K562 (cell line): ENCODE measurements around the gene ZFX. TPM values are rescaled to one million over a fixed set of nuclear protein-coding genes. Genes with fewer than 3 reads are reported as not detected.

ENCODE experiments used
- ATAC-seq: fragments of 200-7000 bp; cut with Tn5 transposase; 3 replicates; pipeline ENCODE4 v1.9.1; 2020; ENCODE audit warnings: moderate library complexity
- BruUV-seq: library from RNA; stranded (reverse); fragments of 400-500 nt; replicated peaks from 2 replicates; lab custom pipeline; 2021; lab: Mats Ljungman, UMichigan
- CTCF ChIA-PET: fragments of 300-600 bp; formaldehyde crosslinking; extraction: SDS; loops from one replicate; lab custom pipeline; 2021; ENCODE audit warnings: low intra/inter-chr PET ratio; lab: Yijun Ruan, JAX
- POLR2A ChIA-PET: fragments of 300-600, 350-650 bp; sonication (Branson Sonifier 250); formaldehyde crosslinking; extraction: SDS; loops from one replicate; lab custom pipeline; 2021; ENCODE audit warnings: antibody characterized with exemption, inconsistent platforms; lab: Yijun Ruan, JAX
- DNase-seq, 4 experiments: peaks; one replicate each; pipeline versions ENCODE4 v3.0.0 to v3.0.0-alpha.2; 2011 to 2018; ENCODE audit warnings: low spot score in 3 of 4, mixed read lengths in 3 of 4; ENCODE audit errors: extremely low read depth in 1 of 4
- FAIRE-seq: peaks from 2 replicates; lab custom pipeline; 2011; peaks lifted over from hg19 to GRCh38; lab: Jason Lieb, UNC
- H2AFZ ChIP-seq: 2 replicates; pipeline ENCODE4 v1.6.0; 2011; ENCODE audit warnings: low read depth, low read length, control low read depth, inconsistent platforms
- H3K27ac ChIP-seq: fragments of 200-600 bp; 3 replicates; pipeline ENCODE4 v1.8.0; 2011; ENCODE audit warnings: low read depth, mild to moderate bottlenecking, control low read depth, inconsistent platforms, low read length, moderate library complexity, mixed read lengths; ENCODE audit errors: extremely low read depth
- H3K27me3 ChIP-seq, 2 experiments: fragments of 300-600 bp in 1 of 2; 2 replicates in 1 of 2; 3 replicates in 1 of 2; pipeline versions ENCODE4 v1.6.0 to v1.8.0; 2011; ENCODE audit warnings: inconsistent platforms in 2 of 2, low read length in 2 of 2, mild to moderate bottlenecking in 1 of 2, mixed read lengths in 1 of 2, moderate library complexity in 1 of 2; ENCODE audit not compliant: control insufficient read depth in 2 of 2, insufficient read depth in 2 of 2
- H3K36me3 ChIP-seq: fragments of 300-600 bp; 3 replicates; pipeline ENCODE4 v1.8.0; 2011; ENCODE audit warnings: mild to moderate bottlenecking, low read length, inconsistent platforms; ENCODE audit not compliant: control insufficient read depth, insufficient read depth
- H3K4me1 ChIP-seq, 2 experiments: fragments of 200-600 bp in 1 of 2; replicated peaks in 1 of 2; 2 replicates in 1 of 2; 3 replicates in 1 of 2; pipeline versions ENCODE4 v1.5.1 to v1.8.0; 2011; ENCODE audit warnings: inconsistent platforms in 2 of 2, low read length in 2 of 2, mild to moderate bottlenecking in 1 of 2, mixed read lengths in 1 of 2, moderate library complexity in 1 of 2; ENCODE audit not compliant: control insufficient read depth in 2 of 2, insufficient read depth in 2 of 2
- H3K4me2 ChIP-seq: 2 replicates; pipeline ENCODE4 v1.6.1; 2011; ENCODE audit warnings: low read length, control low read depth, inconsistent platforms, mixed read lengths; ENCODE audit not compliant: insufficient read depth
- H3K4me3 ChIP-seq: fragments of 200-600 bp; sonication (generic), shearing (Covaris generic); 2 replicates; pipeline ENCODE4 v1.5.1; 2016; ENCODE audit warnings: control low read depth, inconsistent platforms
- H3K79me2 ChIP-seq: fragments of 200-600 bp; 3 replicates; pipeline ENCODE4 v1.8.0; 2011; ENCODE audit warnings: low read length, inconsistent platforms; ENCODE audit not compliant: control insufficient read depth, insufficient read depth
- H3K9ac ChIP-seq, 2 experiments: 2 replicates each; pipeline versions ENCODE4 v1.6.0 to v1.6.1; 2011; ENCODE audit warnings: low read depth in 2 of 2, low read length in 2 of 2, control low read depth in 1 of 2, inconsistent platforms in 1 of 2, mild to moderate bottlenecking in 1 of 2, mixed read lengths in 1 of 2; ENCODE audit not compliant: insufficient read depth in 1 of 2
- H3K9me1 ChIP-seq: one replicate; pipeline ENCODE4 v1.6.0; 2011; ENCODE audit warnings: inconsistent platforms, mild to moderate bottlenecking, low read length, moderate library complexity; ENCODE audit not compliant: control insufficient read depth, insufficient read depth
- H3K9me3 ChIP-seq: replicated peaks from 2 replicates; pipeline ENCODE4 v1.5.1; 2011; ENCODE audit warnings: low read depth, low read length, inconsistent platforms; ENCODE audit not compliant: control insufficient read depth, insufficient read depth
- H4K20me1 ChIP-seq: replicated peaks from 2 replicates; pipeline ENCODE4 v1.6.1; 2011; ENCODE audit warnings: low read length, inconsistent platforms, mixed read lengths; ENCODE audit not compliant: control insufficient read depth, insufficient read depth
- BRF1 ChIP-seq: IDR thresholded peaks from 3 replicates; pipeline ENCODE4 v1.6.1; 2011; ENCODE audit warnings: borderline replicate concordance, mild to moderate bottlenecking; ENCODE audit not compliant: insufficient read length; ENCODE audit errors: extremely low read depth
- CREB1 ChIP-seq, 2 experiments: sonication (generic) in 1 of 2; formaldehyde crosslinking in 1 of 2; IDR thresholded peaks; 2 replicates each; pipeline versions ENCODE4 v1.6.1 to v1.8.0; 2012 to 2022; ENCODE audit warnings: inconsistent platforms in 1 of 2, mild to moderate bottlenecking in 1 of 2, missing genetic modification reagents in 1 of 2, moderate library complexity in 1 of 2
- E2F3 ChIP-seq: fragments of 250-450 bp; sonication (Bioruptor Pico); IDR thresholded peaks from 2 replicates; pipeline ENCODE4 v1.4.0; 2020; ENCODE audit warnings: mild to moderate bottlenecking
- IRF1 ChIP-seq: sonication (generic); formaldehyde crosslinking; IDR thresholded peaks from 2 replicates; pipeline ENCODE4 v1.8.0; 2022; ENCODE audit warnings: missing genetic modification reagents, mild to moderate bottlenecking, borderline replicate concordance
- NCOA6 ChIP-seq: fragments of 450-650 bp; IDR thresholded peaks from 2 replicates; pipeline ENCODE4 v1.6.1; 2017; ENCODE audit warnings: mild to moderate bottlenecking
- TCF7L2 ChIP-seq: fragments of 150-350 bp; IDR thresholded peaks from 2 replicates; pipeline ENCODE4 v1.6.1; 2016; ENCODE audit warnings: low read depth, mild to moderate bottlenecking, low read length, moderate library complexity
- WHSC1 ChIP-seq: IDR thresholded peaks from one replicate; pipeline ENCODE4 v1.6.1; 2012; ENCODE audit warnings: low read length, control low read depth, inconsistent platforms
- ZNF609 ChIP-seq: sonication (generic); formaldehyde crosslinking; IDR thresholded peaks from 2 replicates; pipeline ENCODE4 v1.8.1; 2023; ENCODE audit warnings: missing genetic modification reagents, mild to moderate bottlenecking, borderline replicate concordance
- ZNF668 ChIP-seq: fragments of 250-450 bp; sonication (Bioruptor Pico); IDR thresholded peaks from 2 replicates; pipeline ENCODE4 v1.8.0; 2022; ENCODE audit warnings: mild to moderate bottlenecking, inconsistent platforms
- WGBS: fragments of 100-300 bp; shearing (Covaris generic); methylation state at CpG from one replicate; pipeline ENCODE4 v1.1.6; 2016; ENCODE audit warnings: low coverage, mixed read lengths; ENCODE audit not compliant: insufficient coverage; ENCODE audit errors: missing lambda C conversion rate; 5-methylcytosine and 5-hydroxymethylcytosine counted together
- in situ Hi-C: fragments of 300-500 bp; cut with MboI; formaldehyde crosslinking; loops from 4 replicates; pipeline ENCODE4 v1.15.0; 2018; ENCODE audit warnings: inconsistent platforms, mixed read lengths
- intact Hi-C: fragments of 100-400 bp; cut with micrococcal nuclease; formaldehyde crosslinking; loops from 2 replicates; pipeline ENCODE4 v1.14.2; 2022
- polyA plus RNA-seq, 8 experiments: library from polyadenylated mRNA; depleted of rRNA in 4 of 8; stranded (reverse) in 5 of 8; unstranded in 3 of 8; fragments of >200 nt; fragmentation: Nextera tagmentation in 2 of 8; fragmentation: Illumina TruSeq in 1 of 8; extraction: Ambion mirVana in 2 of 8; extraction: Trizol in 1 of 8; gene quantifications; 2 replicates each; pipeline versions ENCODE4 v1.2.1 to v1.2.3, GENCODE V29; 2011 to 2014; ENCODE audit warnings: inconsistent platforms in 1 of 8, missing spikeins in 1 of 8
- total RNA-seq, 7 experiments: library from RNA; depleted of rRNA in 6 of 7; stranded (reverse); fragments of >200 nt in 6 of 7; fragmentation: Illumina TruSeq in 2 of 7; extraction: Trizol in 2 of 7; gene quantifications; 2 replicates each; pipeline versions ENCODE4 v1.2.1 to v1.2.3, GENCODE V29; 2011 to 2021; ENCODE audit warnings: low replicate concordance in 1 of 7

Gene ZFX
- total and polyA plus RNA-seq, 9 of the 15 experiments (the other 6 are each of a cell fraction or from before 2014, with no cell fraction given) = 5.3 to 25.2 (median 11.4) TPM

GRCh38 chrX:24208496-24209240 is 59.1 kb downstream of the ZFX start (continued):
- no peak for TF ChIP-seq TCF7L2

- no TSS peak for BruUV-seq
Observed at GRCh38 chrX:24210190-24210589, 60.7 kb downstream of the ZFX start.

GRCh38 chrX:24214568-24214967 is 65.0 kb downstream of the ZFX start:
- Histone ChIP-seq H3K27ac (no peak overlapping the region), H4K20me1 (no peaks in the 10 kb centered on the region; the same call in 1 of the 2 replicates), H3K9ac (no peak overlapping the region), H3K4me1 (no peaks in the 10 kb centered on the region), H3K9me1 (no peaks in the 10 kb centered on the region), H3K79me2 (no peaks in the 10 kb centered on the region), H3K9me3 (no peaks in the 10 kb centered on the region), H3K36me3 (peaks cover 30% of the 10 kb centered on the region; the same call in 2 of the 3 replicates), H2AFZ (no peak overlapping the region), H3K4me2 (no peak overlapping the region), H3K4me3 (no peak overlapping the region), H3K27me3 (no peaks in the 10 kb centered on the region)
- DNase-seq = no peak
- ChIA-PET CTCF (no interaction called here), POLR2A (no interaction called here)
- in situ Hi-C loops = no loop called here
- BruUV-seq = no TSS peak
- FAIRE-seq = no peak
- ATAC-seq = no peak
- WGBS = 84% methylated on average over 4 of the region's 4 CpGs
- intact Hi-C loops = no loop called here
- no peak for TF ChIP-seq E2F3 (CRISPR knock-in tag)
- TF ChIP-seq BRF1 = no peak
- no peak for TF ChIP-seq IRF1 (CRISPR knock-in tag)
- TF ChIP-seq ZNF609 (CRISPR knock-in tag) = no peak
- no peak for TF ChIP-seq ZNF668 (CRISPR knock-in tag)

More at GRCh38 chrX:24210190-24210589, 60.7 kb downstream of the ZFX start:
- Histone ChIP-seq H3K9ac (no peak overlapping the region), H3K27ac (no peak overlapping the region), H3K4me3 (no peak overlapping the region), H3K27me3 (no peaks in the 10 kb centered on the region), H2AFZ (no peak overlapping the region), H3K4me1 (no peaks in the 10 kb centered on the region), H3K9me1 (no peaks in the 10 kb centered on the region), H3K4me2 (no peak overlapping the region), H4K20me1 (no peaks in the 10 kb centered on the region), H3K79me2 (peaks cover 8% of the 10 kb centered on the region), H3K9me3 (no peaks in the 10 kb centered on the region), H3K36me3 (peaks cover 54% of the 10 kb centered on the region; the same call in 2 of the 3 replicates)
- WGBS = 94% methylated on average over 6 of the region's 6 CpGs
- no peak for ATAC-seq
- in situ Hi-C loops (no loop called here), intact Hi-C loops (no loop called here)
- POLR2A ChIA-PET = no interaction called here
- no peak for DNase-seq
- CTCF ChIA-PET = no interaction called here
- TF ChIP-seq WHSC1 (no peak), CREB1 (IDR thresholded peaks at IDR 0.05) (no peak), CREB1 (CRISPR knock-in tag; IDR thresholded peaks at IDR 0.05) (no peak), NCOA6 (no peak)
- no peak for FAIRE-seq
